Activated T-cell treated with anti-CD3 and anti-CD28 coated beads for 1 hour (primary cell): ENCODE data around the gene POMGNT2.

Source experiments
- DNase-seq: peaks from one replicate; pipeline ENCODE4 v3.0.0-alpha.2; 2020; ENCODE audit warnings: low read depth

The POMGNT2 gene

DNA sequence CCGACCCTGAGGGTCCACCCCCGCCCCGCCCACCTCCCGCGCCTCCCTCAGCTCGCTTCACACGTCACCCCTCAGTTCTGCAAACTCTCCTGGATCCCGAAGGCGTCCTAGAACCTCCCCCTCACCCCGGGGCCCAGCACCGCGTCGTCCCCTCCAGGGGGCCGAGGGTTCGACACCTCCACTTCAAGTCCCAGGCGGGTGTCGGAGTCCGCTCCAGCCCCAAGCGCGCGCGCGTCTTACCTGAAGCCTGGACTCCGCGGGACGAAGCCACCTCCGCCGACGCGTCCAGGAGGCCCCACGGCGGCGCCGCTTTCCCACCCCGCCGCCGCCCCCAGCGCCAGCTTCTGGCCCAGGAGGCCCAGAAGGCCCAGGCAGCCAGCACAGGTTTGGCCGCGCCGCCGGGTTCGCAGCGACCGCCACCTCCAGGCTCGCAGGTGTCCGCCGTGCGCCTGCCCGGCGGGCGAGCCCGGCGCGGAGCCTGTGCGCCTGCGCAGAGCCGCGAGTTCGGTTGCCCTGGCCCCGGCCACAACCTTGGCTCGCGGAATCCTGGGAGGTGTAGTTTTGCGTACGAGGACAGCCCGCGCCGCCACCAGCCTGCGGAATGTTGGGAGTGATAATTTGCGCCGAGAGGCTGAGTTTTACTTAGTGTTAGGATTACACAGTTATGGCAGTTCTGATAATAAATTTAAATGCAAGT lies at the start of gene POMGNT2:
TSS of gene POMGNT2 (minus strand) at position 484 of the 697 bp plus-strand sequence. CDS start 24,648 bp downstream, outside the sequence.
- peak; percentile 81 for DNase-seq

DNA sequence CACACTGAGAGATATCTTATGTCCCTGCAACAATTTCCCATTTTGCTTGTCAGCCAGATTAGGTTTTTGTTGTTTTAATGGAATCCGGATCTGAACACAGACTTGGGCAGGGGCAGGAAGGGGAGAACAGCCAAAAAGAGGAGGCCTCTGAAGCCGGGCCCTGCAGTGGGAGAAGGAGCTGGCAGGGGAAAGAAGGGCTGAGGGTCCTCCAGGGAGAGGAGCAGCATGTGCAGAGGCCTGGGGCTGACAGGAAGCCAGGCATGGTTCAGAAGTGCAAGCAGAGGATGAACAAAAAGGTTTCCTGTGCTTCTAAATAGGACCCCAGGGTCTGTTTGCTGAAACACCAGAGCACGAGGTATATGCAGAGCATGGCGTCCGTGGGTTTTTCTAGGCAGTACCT lies 49.1 kb upstream of the POMGNT2 start:
- no peak for DNase-seq

DNA sequence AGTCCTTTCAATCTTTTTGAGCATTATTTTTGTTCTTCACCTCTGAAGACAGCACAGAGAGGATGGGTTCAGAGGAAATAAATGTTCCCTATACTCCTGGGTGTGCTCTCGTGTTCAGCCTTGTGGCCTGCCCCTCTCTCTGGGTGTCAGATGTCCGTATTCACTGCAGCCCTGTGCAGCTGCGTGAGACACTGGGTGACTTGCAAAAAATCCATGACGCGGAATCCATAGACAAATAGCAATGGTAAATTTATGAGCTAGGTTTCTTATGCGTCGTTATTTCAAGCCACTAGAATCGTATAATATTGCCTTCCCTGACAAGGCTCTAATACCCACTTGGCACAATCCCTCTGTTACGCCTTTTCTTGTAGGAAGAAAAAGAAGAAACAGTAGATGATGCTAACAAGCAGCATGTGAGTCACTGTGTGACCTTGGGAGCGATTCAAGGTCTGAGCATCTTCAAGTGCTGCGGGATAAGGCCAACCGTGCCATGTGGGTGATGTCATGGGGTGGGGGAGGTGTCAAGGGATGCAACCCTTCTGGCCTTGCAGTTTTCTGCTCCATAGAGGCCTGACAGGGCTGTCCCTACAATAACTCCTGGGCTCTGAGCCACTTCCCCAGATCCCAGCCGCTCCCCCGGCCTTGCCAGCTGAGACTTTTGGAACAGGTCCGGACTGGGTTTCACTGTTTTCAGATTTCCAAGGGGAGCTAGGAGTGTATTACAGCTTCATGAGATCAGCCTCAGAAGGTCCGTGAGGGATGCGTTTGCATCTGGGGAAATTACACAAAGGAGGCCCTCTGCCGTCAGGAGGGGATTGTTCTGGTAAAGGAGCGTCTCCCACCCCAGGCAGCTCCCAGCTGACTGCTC lies 47.6 kb upstream of the POMGNT2 start:
- no peak for DNase-seq

DNA sequence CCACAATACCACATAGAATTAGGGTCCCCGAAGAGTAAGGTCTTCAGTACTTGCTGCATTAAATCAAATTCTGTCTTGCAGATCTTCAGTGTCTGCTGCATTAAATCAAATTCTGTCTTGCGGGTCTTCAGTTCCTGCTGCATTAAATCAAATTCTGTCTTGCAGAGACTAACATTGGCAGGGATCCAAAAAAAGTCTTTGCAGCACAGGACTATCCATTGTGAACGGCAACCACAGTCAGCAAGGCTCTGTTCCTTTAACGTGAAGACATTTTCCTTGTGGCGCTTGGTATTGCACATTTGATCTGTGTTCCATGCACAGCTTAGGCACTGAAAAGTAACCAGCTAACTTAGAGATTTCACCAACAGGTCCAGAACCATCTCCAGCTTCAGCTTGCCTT lies 46.8 kb upstream of the POMGNT2 start:
- DNase-seq = no peak

DNA sequence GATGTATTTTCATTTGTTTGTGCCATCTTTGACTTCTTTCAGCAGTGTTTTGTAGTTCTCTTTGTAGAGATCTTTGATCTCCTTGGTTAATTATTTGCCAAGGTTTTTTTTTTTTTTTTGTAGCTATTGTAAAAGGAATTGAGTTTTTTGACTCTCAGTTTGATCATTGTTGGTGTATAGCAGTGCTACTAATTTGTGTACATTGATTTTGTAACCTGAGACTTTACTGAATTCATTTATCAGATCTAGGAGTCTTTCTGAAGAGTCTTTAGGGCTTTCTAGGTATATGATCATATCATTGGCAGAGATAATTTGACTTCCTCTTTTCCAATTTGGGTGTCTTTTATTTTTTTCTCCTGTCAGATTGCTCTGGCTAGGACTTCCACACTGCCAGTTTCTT lies 42.2 kb upstream of the POMGNT2 start:
- DNase-seq = no peak

DNA sequence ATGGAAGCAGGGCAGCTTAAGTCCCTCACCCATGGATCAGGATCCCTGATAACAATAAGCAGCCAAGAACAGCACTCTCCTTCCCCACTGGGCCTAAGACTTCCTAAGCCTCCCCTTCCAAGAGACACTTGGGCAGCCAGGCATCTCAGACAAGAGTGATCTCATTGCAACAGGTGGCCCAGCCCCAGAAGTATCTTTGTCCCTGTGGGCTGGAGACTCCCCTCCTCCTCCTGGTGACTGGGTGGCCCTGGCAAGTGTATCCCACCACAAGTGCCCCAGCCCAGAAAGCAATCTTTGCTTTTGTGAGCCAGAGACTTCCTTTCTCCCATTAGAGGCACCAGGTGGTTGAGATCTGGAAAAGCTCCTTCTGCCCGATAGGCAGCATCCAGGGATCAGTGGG lies 40.7 kb upstream of the POMGNT2 start:
- DNase-seq = no peak

DNA sequence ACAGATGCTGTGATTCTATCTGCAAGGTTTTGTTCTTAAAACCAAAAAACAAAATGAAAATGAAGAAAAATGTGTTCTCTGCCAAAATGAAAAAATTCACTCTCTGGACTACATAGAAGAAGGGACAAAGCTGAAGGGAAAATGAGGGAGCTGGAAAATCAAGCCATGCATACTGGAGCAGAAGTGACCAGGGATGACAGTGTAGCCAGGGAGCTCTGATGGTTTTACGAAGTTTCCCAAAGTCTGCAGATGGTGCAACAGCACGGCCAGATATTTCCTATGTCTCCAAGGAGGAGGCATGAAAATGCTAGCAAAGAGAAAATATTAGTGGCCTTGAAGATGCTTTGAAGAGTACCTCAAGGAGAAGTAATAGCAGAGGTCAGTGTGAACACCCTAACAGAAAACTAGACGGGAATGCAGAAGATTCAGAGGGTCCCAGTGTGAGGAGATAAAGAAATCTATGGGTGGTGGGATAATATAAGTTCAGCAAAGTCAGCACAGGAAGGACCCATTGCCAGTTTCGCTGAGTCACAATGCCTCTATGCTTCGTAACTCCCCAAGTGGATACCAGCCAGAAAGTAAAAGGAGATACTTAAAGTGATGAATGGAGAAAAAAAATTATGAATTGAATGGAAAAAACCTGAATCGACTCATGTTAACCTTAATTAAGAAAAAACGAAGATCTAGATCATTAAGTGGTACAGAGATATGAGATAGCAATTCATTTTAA lies 39.0 kb upstream of the POMGNT2 start:
- no peak for DNase-seq

DNA sequence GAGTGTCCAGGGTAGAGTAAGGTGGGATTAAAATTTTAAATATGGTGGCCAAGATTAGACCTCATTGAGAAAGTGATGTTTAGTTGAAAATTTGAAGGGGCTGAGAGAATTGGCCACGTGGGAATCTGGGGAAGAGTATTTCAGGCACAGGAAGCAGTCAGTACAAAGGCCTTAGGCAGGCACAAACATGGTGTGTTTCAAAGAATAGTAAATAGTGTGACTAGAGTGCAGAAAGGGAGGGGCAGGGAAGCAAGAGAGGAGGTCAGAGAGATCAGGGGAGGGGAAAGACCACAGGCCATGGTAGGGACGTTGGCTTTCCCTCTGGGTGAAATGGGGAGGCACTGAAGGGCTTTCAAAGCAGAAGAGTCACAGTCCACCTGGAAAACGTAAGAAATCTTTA lies 36.6 kb upstream of the POMGNT2 start:
- DNase-seq = no peak

DNA sequence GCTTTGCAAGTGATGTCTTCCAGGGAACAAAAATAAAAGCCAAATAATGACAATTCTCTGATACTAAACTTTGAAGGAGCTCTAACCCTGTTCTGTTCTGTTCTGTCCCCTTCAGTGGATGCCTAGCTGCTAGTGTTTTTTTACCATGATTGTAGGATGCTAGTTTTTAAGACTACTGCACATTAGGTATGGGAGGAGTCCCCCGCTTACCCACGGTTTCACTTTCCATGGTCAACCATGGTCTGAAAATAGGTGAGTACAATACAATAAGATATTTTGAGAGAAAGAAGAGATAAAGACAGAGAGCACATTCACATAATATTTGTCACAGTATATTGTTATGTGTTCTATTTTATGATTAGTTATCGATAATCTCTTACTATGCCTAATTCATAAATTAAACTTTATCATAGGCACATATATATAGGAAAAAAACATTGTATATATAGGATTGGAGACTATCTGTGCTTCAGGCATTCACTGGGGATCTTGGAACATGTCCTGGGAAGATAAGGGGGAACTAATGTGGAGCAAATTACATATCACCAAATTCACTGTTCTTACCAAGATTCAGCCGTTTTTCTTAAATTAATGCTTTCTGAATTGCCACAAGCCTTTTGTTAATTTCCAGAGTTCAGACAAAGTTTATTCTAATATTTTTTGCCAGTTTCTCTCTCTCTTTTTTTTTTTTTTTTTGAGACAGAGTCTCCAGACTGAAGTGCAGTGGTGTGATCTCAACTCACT lies 32.8 kb upstream of the POMGNT2 start:
- no peak for DNase-seq

DNA sequence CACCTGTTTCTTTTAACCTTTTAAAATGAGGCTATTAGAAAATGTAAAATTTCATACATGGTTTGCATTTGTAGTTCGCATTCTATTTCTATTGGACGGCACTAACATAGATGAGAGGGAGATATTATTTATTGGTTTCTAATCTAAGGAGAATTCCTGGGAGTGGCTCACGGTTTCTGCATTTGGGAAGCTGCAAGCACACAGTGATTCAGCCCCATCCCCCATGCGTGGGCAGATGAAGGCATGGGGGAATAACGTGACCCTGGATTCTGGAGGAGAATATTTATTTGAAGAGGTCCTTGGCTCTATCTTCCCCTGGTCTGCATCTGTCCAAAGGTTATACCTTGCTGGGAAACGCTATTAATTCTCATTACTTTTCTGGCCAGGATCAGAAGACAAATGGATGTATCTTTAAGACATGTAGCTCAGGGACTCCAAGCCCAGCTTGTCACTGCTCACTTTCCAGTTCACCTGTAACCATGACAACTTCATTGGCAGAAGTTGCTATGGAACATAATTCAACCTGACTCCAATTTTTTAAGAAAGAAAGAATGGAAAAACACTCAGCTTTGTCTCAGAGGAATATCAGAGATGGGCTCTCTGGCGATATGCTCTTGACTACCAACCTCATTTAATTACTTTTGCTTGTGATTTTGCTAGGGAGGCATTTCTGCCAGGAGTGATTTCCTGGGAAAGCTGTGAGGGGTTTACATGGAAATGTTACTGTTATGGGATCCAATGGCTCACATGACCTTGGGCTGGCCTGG lies 27.2 kb upstream of the POMGNT2 start:
- DNase-seq = no peak

DNA sequence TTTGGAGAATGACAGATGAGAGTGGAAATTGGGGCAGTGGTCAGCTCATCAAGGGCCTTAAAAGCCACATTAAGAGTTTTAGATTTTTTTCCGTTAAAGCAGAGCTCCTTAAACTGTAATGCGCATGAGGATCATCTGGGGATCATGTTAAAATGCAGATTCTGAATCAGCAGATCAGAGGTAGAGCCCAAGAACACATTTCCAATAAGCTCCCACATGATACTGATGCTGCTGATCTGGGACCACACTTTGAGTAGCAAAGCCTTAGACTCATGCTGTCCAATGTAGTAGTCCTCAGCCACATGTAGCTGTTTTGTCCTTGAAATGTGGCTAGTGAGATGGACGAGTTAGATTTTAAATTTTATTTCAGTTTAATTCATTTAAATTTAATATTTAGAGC lies 26.3 kb upstream of the POMGNT2 start:
- no peak for DNase-seq

DNA sequence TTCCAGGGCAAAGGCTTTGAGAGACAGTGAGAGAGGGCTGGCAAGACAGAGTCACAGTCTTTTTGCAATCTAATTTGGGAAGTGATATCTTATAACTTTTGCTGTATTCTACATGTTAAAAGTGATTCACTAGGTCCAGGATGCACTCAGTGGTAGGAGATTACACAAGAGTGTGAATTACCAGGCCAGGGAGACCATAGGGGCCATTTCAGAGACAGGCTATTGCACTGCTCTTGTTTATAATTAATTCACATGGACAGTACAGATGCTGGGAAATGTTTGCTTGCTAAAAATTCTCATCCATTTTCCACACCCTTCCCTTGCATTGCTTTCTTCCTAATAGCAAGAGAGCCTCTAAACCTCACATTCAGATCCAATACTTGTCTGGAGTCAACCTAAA lies 22.6 kb upstream of the POMGNT2 start:
- no peak for DNase-seq

DNA sequence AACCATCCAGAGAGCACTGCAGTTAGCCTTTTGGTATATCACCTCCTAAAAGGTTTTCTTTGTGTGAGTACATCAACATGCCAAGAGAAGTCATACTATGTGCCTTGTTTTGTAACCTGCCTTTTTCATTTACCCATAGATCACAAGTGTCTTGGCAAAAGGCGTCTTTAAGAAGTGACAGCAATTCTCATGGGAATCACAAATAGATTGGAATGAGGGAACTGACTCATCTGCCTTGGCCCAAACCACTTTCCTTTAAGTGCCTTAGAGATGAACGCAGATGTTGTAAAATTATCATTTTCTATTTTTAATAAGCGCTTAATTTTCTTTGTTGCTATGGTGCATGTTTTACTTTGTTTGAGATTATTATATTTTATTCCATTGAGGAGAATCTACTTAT lies 20.7 kb upstream of the POMGNT2 start:
- DNase-seq = no peak

DNA sequence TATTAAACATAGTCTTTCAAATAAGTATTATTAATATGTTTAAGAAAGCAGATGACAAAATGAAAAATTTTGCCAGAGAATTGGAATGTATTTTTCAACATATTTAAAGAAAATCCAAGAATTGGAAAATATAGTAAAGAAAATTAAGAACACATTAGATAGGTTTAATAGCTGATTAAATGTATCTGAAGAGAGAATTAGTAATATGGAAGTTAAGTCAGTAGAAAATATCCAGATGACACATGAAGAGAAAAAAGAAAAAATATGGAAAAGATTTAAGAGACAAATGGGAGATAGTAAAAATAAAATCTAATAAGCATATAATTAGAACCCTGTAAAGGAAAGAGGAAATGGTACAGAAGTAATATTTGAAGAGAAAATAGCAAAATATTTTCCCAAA lies 18.0 kb upstream of the POMGNT2 start:
- DNase-seq = no peak

DNA sequence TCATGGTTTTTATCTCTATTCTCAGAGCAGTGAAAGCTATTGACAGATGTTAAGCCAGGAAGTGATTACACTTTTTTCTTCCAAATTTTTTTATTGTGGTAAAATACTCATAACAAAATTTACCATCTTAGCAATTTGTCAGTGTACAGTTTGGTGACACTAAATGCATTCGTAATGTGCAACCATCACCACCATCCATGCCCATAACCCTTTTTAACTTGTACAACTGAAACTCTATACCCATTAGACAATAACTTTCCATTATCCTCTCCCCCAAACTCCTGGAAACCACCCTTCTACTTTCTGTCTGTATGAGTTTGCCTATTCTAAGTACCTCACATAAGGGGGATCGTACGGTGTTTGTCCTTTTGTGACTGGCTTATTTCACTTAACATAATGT lies 15.1 kb upstream of the POMGNT2 start:
- no peak for DNase-seq

DNA sequence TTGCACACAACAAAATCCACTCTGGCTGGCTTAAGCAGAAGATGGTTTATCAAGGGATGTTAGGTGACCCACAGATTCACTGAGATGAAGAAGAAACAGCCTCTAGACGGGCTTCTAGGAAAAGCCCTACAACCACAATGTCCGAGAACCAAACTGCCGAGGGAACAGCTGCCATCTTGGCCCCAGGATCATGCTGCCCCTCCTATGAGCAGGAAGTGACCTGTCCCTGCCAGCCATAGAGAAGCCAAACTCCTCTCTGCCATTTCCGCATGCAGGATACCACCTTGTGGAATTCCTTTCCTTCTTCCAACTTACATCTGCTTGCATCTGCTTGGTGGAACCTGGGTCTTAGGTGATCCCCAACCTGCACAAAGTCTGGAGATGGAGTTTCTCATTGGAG lies 11.4 kb upstream of the POMGNT2 start:
- no peak for DNase-seq

DNA sequence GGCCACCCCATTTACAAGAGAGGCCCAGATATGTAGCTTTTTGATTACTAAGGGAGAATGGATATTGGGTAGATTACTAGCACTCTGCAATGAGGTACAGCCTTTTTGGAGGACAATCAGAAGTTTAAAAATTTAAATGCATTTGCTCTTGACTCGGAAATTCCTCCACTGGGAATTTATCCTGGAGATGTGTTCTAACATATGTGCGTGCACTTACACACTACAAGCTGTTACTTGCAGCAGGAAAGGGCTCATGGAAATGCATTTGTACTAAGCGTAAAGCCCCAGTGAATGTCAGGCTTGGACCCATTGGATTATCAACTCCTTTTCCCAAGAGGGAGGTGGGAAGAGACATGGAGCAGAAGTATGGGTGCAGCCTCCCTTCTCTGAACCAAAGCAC lies 7.8 kb upstream of the POMGNT2 start:
- no peak for DNase-seq

DNA sequence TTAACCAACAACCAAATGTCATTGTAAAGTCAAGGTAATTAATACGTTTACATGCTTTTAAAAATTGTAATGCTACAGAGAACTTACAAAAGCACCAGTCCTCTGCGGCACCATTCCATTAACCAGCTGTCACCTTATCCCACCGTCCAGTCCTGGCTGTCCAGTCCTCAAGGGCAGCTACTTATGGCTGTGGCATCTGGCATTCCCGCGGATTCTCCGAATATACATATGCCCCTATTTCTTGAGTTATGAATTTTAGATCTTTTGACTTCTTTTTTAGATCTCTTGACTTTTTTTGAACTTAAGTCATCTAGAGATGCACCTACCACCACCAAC lies 382 bp upstream of the POMGNT2 start:
- DNase-seq = no peak

DNA sequence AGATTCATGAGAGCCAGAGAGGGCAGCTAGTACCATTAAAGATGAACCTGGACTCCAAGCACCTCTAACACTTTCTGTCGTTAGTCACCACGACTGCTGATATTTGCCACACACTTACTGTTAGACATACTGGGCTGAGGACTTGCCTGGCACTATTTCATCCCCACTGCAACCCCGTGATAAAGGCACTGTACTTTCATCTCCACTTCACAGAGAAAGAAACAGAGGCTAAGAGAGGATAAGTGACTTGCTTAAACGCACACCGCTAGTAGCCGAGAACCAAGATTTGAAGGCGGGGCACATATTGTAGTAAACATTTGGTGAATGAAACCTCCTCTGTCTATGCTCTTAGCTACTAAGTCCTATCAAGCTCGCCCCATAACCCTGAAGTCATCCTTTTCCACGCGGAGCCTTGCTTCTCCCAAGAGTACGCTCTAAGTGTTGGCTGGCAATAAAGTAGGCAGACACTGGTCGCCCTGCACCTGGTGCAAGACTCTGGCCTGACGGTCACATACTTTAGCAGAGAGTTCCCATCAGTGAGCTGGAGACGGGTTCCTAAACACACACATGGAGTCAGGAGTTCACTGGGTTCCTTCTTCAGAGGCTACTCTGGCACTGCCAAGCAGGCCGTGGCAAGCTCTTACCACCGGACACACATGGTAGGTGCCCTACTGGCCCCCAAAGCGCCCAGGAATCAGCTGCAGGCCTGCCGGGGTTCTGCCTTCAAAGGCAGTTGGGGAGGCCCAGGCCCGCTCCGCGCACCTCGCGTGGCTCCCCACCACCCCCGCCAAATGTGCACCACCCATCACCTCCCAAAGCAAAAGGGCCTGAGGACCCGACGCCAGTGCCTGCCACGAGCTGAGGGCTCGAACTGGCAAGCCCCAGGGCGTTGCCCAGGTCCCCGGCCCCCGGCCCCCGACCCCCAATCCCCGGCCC lies 951 bp downstream of the POMGNT2 start:
- DNase-seq = no peak

DNA sequence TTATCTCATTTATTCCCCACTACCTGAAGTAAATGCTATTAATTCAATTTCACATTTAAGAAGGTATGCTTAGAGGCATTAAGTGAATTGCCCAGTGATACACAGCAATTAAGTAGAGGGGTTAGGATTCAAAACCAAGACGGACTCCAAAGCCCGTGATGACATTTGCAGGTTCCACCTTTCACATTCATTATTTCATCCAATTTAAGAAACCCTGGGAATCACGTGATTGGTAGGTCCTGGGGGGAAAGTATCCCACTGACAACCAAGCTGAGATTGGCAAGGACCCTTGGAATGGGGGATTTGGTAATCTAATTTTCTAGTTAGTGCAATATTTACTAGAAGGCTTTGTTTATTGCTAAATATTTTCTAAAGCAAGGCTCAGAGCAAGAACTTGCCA lies 1.8 kb downstream of the POMGNT2 start:
- no peak for DNase-seq
